Measurements from ENCODE around the gene C8G.

GRCh38 chr9:136916330-136917184 is 28.5 kb upstream of the C8G start:
- no peak for TF ChIP-seq CTCF (IDR thresholded peaks at IDR 0.05 in 2 of 3, conservative IDR thresholded peaks at IDR 0.05 in 1 of 3; ENCODE audit: insufficient read depth in 2 of 3, low read depth in 1 of 3, low read length in 3 of 3)
- TF ChIP-seq ZHX1 (conservative IDR thresholded peaks at IDR 0.05; ENCODE audit: low read length) = no peak
- 0 out of 2 replicates have a peak, but pooled peaks have one; percentile 6 for TF ChIP-seq REST (IDR thresholded peaks at IDR 0.05; ENCODE audit: borderline replicate concordance)
- TF ChIP-seq REST (CRISPR knock-in tag; IDR thresholded peaks at IDR 0.05; ENCODE audit: low read depth) = no peak
- no peak for TF ChIP-seq SREBF2 (CRISPR knock-in tag; IDR thresholded peaks at IDR 0.05)
- TF ChIP-seq MAFK (IDR thresholded peaks at IDR 0.05; ENCODE audit: low read length) = no peak
- TF ChIP-seq ZNF766 (CRISPR knock-in tag; conservative IDR thresholded peaks at IDR 0.05) = no peak
- no peak for TF ChIP-seq RFX1 (IDR thresholded peaks at IDR 0.05)
- TF ChIP-seq HDAC2 (IDR thresholded peaks at IDR 0.05) = no peak
- no peak for TF ChIP-seq JUND (IDR thresholded peaks at IDR 0.05; ENCODE audit: borderline replicate concordance, low read depth, low read length)
- TF ChIP-seq JUND (tag; IDR thresholded peaks at IDR 0.05; ENCODE audit: borderline replicate concordance, low read depth, low read length) = no peak
- TF ChIP-seq ZNF561 (CRISPR knock-in tag; conservative IDR thresholded peaks at IDR 0.05) = no peak
- no peak for TF ChIP-seq RAD21 (CRISPR knock-in tag; conservative IDR thresholded peaks at IDR 0.05 in 1 of 2, IDR thresholded peaks at IDR 0.05 in 1 of 2)
- no peak for TF ChIP-seq ILF3 (IDR thresholded peaks at IDR 0.05; ENCODE audit: borderline replicate concordance)
- no peak for TF ChIP-seq CBX5 (IDR thresholded peaks at IDR 0.05; ENCODE audit: borderline replicate concordance, low read depth)
- TF ChIP-seq LEF1 (IDR thresholded peaks at IDR 0.05) = no peak
